OCI-LY3 (cell line): Measurements from ENCODE around the gene TEAD1.

Experiments
- EZH2phosphoT487 ChIP-seq: fragments of 200-600 bp; shearing (Covaris generic); IDR thresholded peaks from 2 replicates; pipeline ENCODE4 v1.6.1; 2018; ENCODE audit warnings: antibody characterized with exemption, mixed run types, low read depth
- TF ChIP-seq, protein P1 (sequence below): fragments of 200-600, 300-600 bp; sonication (generic); IDR thresholded peaks from 2 replicates; pipeline ENCODE4 v1.5.1; 2014; ENCODE audit warnings: antibody characterized with exemption, low read length, low read depth

DNA sequence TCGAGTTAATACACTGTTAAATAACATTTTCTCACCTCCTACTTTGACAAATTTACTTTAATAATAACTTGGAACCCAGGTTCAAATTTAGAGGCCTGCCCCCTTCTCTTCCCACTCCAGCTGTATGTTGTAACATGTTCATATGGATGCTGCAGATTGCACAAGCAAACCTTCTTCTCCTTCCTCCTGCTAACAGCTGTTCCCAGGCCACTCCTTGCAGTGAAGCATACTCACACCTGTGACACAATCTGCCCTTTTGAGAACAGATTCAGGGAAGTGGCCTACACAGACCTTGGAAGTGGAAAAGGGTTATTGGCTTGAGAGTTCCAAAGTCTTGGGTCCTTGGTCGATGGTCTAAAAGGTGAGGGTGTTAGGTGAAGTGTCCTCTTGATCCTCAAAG is 131.9 kb downstream of the TEAD1 start:
- TF ChIP-seq, protein P1, sequence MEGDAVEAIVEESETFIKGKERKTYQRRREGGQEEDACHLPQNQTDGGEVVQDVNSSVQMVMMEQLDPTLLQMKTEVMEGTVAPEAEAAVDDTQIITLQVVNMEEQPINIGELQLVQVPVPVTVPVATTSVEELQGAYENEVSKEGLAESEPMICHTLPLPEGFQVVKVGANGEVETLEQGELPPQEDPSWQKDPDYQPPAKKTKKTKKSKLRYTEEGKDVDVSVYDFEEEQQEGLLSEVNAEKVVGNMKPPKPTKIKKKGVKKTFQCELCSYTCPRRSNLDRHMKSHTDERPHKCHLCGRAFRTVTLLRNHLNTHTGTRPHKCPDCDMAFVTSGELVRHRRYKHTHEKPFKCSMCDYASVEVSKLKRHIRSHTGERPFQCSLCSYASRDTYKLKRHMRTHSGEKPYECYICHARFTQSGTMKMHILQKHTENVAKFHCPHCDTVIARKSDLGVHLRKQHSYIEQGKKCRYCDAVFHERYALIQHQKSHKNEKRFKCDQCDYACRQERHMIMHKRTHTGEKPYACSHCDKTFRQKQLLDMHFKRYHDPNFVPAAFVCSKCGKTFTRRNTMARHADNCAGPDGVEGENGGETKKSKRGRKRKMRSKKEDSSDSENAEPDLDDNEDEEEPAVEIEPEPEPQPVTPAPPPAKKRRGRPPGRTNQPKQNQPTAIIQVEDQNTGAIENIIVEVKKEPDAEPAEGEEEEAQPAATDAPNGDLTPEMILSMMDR = no peak
- no peak for TF ChIP-seq EZH2phosphoT487
